HG03432 (cell line): ENCODE measurements around the gene BRF1.
"Not testable (repeated sequence)": the region's sequence is repeated elsewhere in the genome, so short reads cannot be mapped to it uniquely, and the experiment has no call there.

Experiments used
- ATAC-seq: cut with Tn5 transposase; IDR thresholded peaks from one replicate; pipeline ENCODE4 v1.9.1; 2021; ENCODE audit warnings: mild to moderate bottlenecking, moderate library complexity; ENCODE audit not compliant: unreplicated experiment

BRF1 gene

GRCh38 chr14:105333020-105333490 is 32.3 kb upstream of the BRF1 start:
- no peak for ATAC-seq

- ATAC-seq = no peak
Observed at GRCh38 chr14:105332350-105332874, 31.6 kb upstream of the BRF1 start.

GRCh38 chr14:105331575-105332349 is 31.0 kb upstream of the BRF1 start:
- no peak for ATAC-seq

GRCh38 chr14:105330491-105330895 is 29.7 kb upstream of the BRF1 start:
- no peak for ATAC-seq

- ATAC-seq = no peak
Observed at GRCh38 chr14:105329411-105330150, 28.8 kb upstream of the BRF1 start.

GRCh38 chr14:105328678-105329390 is 28.0 kb upstream of the BRF1 start:
- no peak for ATAC-seq

GRCh38 chr14:105328070-105328677 is 27.4 kb upstream of the BRF1 start:
- no peak for ATAC-seq

GRCh38 chr14:105327695-105328045 is 26.9 kb upstream of the BRF1 start:
- ATAC-seq = not testable (repeated sequence)

GRCh38 chr14:105326891-105327694 is 26.3 kb upstream of the BRF1 start:
- no peak for ATAC-seq

GRCh38 chr14:105326568-105326867 is 25.7 kb upstream of the BRF1 start:
- no peak for ATAC-seq

GRCh38 chr14:105325716-105326567 is 25.1 kb upstream of the BRF1 start:
- no peak for ATAC-seq

GRCh38 chr14:105325303-105325702 is 24.5 kb upstream of the BRF1 start:
- no peak for ATAC-seq

GRCh38 chr14:105324871-105325270 is 24.1 kb upstream of the BRF1 start:
- no peak for ATAC-seq

- no peak for ATAC-seq
Observed at GRCh38 chr14:105324080-105324778, 23.4 kb upstream of the BRF1 start.

GRCh38 chr14:105323663-105324062 is 22.9 kb upstream of the BRF1 start:
- ATAC-seq = no peak

- no peak for ATAC-seq
Observed at GRCh38 chr14:105322791-105323556, 22.2 kb upstream of the BRF1 start.

GRCh38 chr14:105317546-105317945 is 16.7 kb upstream of the BRF1 start:
- ATAC-seq = no peak

- no peak for ATAC-seq
Observed at GRCh38 chr14:105316968-105317510, 16.2 kb upstream of the BRF1 start.
